HG02798 (cell line): ENCODE measurements around the gene DPPA5.
"Not testable (repeated sequence)": the region's sequence is repeated elsewhere in the genome, so short reads cannot be mapped to it uniquely, and the experiment has no call there.

ENCODE experiments used
- ATAC-seq: cut with Tn5 transposase; IDR thresholded peaks from one replicate; pipeline ENCODE4 v1.9.1; 2021; ENCODE audit warnings: mild to moderate bottlenecking; ENCODE audit not compliant: unreplicated experiment, poor library complexity

DPPA5 gene

DNA sequence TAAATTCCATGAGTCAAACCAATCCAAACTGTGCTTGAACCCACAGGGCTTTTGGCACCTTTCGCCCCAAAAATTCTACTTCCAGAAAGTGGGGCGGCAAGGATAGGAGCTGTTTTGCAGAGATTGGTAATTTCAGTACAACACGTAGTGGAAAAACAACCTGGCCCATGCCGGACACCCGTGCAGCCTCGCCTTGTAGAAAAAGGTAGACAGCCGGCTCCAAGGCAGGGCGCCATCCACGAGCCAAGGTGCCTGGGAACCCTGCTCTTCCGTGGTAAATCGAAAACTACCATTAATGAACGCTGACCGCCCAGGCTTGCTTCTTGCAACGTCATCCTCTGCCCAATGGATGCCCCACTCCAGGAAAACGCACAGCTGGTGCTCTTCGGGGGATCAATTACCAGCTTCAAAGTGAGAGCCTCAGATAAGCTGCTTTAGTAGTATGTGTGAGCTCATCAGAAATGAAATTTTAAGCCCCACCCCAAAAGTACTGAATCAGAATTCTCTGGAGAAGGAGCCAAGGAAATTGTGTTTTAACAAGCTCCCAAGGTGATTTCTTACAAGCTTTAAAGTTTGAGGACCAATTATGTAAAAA lies 13.8 kb upstream of the DPPA5 start:
- ATAC-seq: no peak

DNA sequence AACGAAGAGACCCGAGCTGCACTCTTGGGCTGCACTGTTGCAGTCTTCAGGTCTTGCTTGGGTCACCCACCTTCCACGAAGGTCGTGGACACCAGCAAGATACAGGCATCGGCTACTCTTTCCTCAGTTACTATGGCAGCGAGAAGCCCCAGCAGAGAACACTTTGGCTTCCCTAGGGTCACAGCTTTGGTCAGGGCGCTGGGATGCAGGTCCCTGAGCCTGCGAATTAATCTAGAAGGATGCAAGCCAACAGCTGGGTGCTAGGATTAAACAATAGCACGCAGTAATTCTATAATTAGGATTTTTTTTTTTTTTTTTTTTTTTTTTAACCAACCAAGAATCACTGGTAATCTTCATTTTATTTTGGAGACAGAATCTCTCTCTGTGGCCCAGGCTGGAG lies 10.5 kb upstream of the DPPA5 start:
- ATAC-seq: no peak

- no peak for ATAC-seq
Observed at GRCh38 chr6:73364121-73364520, 10.0 kb upstream of the DPPA5 start.

DNA sequence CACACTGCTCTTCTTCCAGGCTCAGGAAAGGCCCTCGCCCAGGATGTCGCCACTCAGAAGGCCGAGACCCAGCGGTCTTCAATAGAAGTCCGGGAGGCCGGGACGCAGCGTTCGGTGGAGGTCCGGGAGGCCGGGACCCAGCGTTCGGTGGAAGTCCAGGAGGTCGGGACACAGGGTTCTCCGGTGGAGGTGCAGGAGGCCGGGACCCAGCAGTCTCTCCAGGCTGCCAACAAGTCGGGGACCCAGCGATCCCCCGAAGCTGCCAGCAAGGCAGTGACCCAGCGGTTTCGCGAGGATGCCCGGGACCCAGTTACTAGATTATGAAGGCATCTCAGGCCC lies 9.4 kb upstream of the DPPA5 start:
- no peak for ATAC-seq

DNA sequence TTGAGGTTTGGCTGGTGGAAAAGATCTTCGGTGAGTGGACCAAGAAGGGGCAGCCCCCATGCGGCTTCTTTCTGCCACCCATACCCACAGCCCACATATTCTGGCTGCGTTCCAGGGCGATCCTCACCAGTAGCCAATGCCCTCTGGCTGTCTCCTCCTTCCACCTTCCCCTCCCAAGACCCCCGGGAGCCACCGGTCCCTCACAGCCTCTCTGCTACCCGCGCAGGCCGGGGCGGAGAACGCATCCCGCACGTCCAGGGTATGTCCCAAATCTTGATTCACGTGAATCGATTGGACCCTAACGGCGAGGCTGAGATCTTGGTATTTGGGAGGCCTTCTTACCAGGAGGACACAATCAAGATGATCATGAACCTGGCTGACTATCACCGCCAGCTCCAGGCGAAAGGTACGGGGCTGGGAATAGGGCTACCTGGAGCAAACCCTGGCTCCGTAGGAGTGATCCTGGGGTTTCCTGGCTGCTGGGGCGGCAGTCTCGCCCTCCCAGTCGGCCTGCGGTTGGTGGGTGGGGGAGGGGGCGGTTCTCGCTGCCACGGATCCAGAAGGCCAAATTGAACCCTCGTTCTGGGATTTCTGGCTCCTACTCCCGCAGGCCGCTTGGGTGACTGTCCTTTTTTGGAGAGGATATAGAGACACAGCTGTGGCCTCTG lies 8.9 kb upstream of the DPPA5 start:
- ATAC-seq: no peak

DNA sequence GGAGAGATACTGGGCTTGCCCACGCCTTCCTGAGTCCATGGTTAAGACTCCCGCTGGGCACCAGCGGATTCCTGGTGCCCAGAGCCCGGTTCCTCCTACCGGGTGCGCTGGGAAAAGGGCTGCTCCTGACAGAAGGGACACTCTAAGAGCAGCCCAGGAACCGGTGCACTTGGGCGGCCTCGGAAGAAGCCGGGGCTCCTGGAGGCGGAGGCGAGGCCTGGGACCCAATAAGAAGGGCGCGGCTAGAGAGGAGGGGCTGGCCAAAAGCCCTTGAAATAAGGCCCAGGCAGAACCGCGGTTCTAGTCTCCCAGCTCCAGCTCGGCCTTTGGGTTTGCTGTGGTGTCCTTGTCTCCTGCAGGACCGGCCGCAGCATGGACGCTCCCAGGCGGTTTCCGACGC lies 8.3 kb upstream of the DPPA5 start, which contains the start of gene KHDC3L:
Gene KHDC3L (plus strand): TSS at position 301 of the 400 bp plus-strand sequence. CDS start 72 bp downstream, at position 373.
- no peak for ATAC-seq

DNA sequence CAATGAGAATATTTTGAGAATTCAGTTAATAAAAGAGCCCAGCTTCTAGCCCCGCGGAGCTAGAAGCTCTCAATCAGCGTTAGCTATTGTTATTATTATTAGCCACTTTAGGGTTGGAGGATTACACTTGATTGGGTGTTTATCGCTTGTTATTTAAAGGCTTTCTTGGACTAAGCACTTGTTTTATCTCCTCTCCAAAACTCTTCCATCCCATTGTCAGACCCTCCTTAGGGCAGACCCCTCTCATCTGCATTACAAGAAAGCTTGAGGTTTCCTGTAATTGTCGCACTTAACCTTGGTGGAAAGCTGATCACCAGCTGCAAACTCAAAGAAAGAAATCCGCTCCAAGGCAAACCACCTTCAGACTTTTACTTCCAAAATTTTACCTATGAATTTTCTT lies 4.8 kb downstream of the DPPA5 start:
- no peak for ATAC-seq

DNA sequence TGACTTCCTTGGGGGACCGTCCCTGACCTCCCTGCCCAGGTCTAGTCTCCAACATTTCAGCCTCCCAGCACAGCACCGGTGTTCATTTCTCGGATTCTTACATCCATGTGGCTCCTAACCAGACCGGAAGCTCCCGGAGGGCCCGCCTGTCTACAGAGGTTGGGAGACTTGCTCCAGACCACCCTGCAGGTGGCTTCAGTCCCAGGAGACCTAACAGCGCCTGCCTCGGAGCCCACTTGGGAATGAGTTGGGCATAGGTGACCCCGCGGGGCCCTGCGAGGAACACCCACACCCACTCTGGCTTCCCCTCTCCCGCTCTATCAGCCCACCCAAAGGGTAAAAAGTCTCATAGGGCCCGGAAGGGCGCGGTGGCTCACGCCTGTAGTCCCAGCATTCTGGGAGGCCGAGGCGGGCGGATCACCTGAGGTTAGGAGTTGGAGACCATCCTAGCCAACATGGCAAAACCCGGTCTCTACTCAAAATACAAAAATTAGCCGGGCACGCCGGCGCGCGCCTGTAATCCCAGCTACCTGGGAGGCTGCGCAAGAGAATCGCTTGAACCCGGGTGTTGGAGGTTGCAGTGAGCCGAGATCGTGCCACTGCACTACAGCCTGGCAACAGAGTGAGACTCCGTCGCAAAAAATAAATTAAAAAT lies 5.4 kb downstream of the DPPA5 start:
- no peak for ATAC-seq

DNA sequence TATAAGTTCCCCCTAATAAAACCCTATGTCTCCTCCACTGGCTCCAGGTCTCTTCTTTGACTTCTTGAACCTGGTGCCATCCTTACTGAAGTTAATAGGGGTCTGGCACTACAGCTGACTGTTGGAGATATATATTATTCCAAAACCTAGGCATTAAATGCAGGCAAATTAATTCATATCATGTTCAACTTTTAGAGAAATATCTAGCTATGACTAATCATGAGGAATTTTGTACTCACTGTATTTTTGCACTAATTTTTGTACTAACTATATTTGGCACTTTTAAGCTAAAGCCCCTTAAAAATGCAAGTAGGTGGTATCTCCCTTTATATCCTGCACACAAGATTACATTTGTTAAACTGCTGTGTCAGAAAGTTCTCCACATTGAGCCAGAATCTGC lies 10.9 kb downstream of the DPPA5 start:
- no peak for ATAC-seq

DNA sequence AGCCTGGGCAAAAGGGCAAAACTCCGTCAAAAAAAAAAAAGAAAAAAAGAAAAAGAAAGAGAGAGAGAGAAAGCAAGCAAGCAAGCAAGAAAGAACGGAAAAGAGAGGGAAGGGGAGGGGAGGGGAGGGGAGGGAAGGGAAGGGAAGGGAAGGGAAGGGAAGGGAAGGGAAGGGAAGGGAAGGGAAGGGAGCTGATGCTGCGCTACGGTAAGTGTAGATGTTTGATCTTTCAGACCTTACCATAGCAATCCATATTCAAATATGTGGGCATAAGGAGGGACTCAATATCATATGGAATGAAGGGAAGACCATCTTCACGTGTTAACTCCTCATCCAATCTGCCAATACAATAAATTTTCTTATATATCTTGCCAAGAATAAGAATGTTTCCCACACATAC lies 11.9 kb downstream of the DPPA5 start:
- ATAC-seq: no peak

DNA sequence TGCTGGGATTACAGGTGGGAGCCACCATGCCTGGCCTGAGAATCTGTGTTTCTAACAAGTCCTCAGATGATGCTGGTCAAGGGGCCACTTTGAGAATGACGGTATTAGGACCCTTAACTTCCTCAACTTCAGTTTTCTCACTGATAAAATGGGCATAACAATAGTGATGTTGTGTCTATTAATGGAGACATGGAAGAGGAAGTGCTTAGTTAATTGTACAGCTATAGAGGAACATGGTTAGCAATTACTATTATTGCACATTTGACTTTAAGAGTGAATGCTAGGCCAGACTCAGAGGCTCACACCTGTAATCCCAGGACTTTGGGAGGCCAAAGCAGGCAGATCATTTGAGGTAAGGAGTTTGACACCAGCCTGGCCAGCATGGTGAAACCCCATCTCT lies 12.7 kb downstream of the DPPA5 start:
- no peak for ATAC-seq

DNA sequence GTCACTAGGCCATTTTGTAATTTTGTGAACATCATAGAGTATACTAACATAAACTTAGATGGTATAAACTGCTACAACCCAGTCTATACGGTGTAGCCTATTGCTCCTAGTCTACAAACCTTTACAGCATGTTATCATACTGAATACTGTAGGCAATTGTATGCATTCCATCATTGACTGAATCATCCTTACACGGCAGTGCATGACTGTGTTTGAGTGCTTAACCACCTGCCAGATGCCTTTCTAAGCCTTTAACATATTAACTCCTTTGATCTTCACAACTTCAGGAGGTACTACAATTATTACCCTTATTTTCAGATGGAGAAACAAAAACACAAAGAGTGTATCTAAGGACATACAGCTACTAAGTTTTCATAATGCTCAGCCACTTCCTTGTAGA lies 14.0 kb downstream of the DPPA5 start:
- ATAC-seq: no peak

DNA sequence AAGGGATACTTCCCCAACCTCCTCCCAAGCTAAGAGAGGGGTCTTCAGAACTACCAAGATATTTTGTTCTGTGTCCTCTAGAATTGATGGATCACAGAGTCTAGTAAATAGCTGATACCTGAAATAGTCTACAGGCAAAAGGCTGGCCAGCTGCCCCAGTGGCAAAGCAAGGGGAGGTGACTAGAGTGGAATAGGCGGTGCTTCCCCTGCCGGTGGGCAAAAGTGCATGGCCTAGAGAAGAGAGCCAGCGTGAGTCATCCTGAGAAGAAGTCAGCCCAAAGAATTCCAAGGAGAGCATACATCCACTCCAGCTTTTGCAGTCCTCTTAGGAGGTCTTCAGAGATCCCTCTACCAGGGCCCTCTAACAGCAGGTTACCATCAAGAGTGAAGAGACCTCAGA lies 14.7 kb downstream of the DPPA5 start:
- no peak for ATAC-seq

GRCh38 chr6:73329201-73329600 lies 24.9 kb downstream of the DPPA5 start:
- ATAC-seq: peak; percentile 70

GRCh38 chr6:73328790-73329189 lies 25.3 kb downstream of the DPPA5 start:
- no peak for ATAC-seq

- no peak for ATAC-seq
Observed at GRCh38 chr6:73325656-73326055, 28.4 kb downstream of the DPPA5 start.

GRCh38 chr6:73323323-73323722 lies 30.8 kb downstream of the DPPA5 start:
- ATAC-seq: no peak

- no peak for ATAC-seq
Observed at GRCh38 chr6:73314577-73315492, 39.2 kb downstream of the DPPA5 start.

DNA sequence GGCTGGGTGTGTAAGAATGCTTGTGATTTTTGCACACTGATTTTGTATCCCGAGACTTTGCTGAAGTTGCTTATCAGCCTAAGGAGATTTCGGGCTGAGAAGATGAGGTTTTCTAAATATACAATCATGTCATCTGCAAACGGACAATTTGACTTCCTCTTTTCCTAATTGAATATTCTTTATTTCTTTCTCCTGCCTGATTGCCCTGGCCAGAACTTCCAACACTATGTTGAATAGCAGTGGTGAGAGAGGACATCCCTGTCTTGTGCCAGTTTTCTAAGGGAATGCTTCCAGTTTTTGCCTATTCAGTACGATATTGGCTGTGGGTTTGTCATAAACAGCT lies 43.6 kb downstream of the DPPA5 start:
- not testable (repeated sequence) for ATAC-seq

DNA sequence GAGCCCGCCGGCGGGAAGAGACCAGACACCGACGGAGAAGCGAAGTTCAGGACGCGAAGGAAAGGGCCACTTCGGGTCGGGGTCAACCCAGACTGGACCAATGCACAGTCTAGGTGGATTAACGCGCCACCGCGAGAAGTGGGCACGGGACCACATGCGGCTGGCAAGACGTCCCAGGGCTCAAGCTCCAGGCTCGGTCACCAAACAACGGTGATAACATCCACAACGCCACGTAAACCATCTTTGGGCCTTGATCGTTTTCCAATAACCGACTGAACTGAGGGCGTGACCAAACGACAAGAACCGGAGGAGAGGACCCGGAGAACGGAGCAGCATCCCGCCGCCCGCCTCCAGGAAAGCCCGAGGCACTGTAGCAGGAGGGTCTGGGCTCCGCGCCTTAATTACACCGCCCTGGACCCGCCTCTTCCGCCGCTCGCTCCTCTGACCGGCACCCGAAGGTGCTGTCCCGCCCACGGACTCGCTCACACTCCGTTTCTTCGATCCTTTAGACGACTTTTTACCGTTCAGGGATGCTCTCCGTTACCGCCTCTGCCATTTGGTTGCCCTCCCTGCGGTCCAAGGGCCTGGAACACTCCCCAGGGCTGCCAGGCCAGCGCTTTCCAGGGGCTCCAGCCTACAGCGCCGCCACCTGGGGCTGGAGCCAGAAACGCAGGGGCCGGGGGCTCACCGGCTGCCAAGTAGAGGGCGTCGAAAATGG lies 44.1 kb downstream of the DPPA5 start:
- peak; percentile 98 for ATAC-seq

DNA sequence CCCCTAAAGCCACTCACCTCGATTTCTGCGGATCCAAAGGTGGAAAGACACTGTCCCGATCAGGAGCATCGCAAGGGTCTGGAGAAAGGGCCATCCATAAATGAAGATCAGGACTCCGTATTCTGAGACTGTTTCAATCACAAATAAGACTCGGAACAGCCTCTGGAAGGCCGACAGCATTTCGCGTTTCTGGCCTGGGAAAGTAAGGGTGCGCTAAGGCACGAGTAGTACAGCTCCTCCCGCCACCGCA lies 44.6 kb downstream of the DPPA5 start:
- no peak for ATAC-seq
